Measurements from ENCODE around the gene NRIP3. TPM values are rescaled to one million over a fixed set of nuclear protein-coding genes. Genes with fewer than 3 reads are reported as not detected.

NRIP3 gene
- total RNA-seq, 2 experiments from 2014 or later: not detected

- H3K4me1 ChIP-seq (ENCODE audit: insufficient read depth, low read length, poor library complexity, severe bottlenecking): peaks cover 24% of the 10 kb centered on the region
- BruUV-seq (replicated peaks): no TSS peak
- H2AFZ ChIP-seq (ENCODE audit: low read length): no peak overlapping the region
- H3K9me3 ChIP-seq (ENCODE audit: low read length): no peaks in the 10 kb centered on the region
- peaks cover 42% of the 10 kb centered on the region for H3K79me2 ChIP-seq (ENCODE audit: insufficient read depth, low read depth, low read length)
- ChIA-PET POLR2A (interaction anchor here (0.6 to 1.0 kb wide), 3 partner anchors 182 to 1843 kb away, joined by 3 to 4 read pairs (median 3); no protein-coding TSS in a partner anchor), CTCF (ENCODE audit: unreplicated experiment) (interaction anchor here (0.6 to 0.8 kb wide), 2 partner anchors 350 to 423 kb away, joined by 3 read pairs; partner anchors contain the start of gene IPO7)
- 0 out of 2 replicates have a peak, but pooled peaks cover 6% of the 10 kb centered on the region for H4K20me1 ChIP-seq (ENCODE audit: insufficient read depth, low read length)
- no peak overlapping the region for H3K27ac ChIP-seq (ENCODE audit: low read depth, low read length, poor library complexity, severe bottlenecking)
- H3K36me3 ChIP-seq (ENCODE audit: insufficient read depth, low read length): peaks cover 10% of the 10 kb centered on the region; the same call in 1 of the 2 replicates
- no peak for TF ChIP-seq CTCF (conservative IDR thresholded peaks at IDR 0.05; ENCODE audit: low read length)
- no peak for TF ChIP-seq EZH2phosphoT487 (IDR thresholded peaks at IDR 0.05; ENCODE audit: borderline replicate concordance, low read depth, low read length)
- intact Hi-C loops (cut with micrococcal nuclease; ENCODE audit: unreplicated experiment): no loop called here
- DNase-seq (ENCODE audit: low spot score): no peak
- no peaks in the 10 kb centered on the region for H3K9me2 ChIP-seq (ENCODE audit: insufficient read depth, low read length)
- H3K4me2 ChIP-seq (ENCODE audit: low read length): no peak overlapping the region
- H3K4me3 ChIP-seq (ENCODE audit: low read depth, low read length, poor library complexity, severe bottlenecking): no peak overlapping the region
These were observed 42.4 kb downstream of the NRIP3 start for GRCh38 chr11:8961401-8961800.

GRCh38 chr11:8959546-8960166 lies 44.1 kb downstream of the NRIP3 start:
- H3K4me2 ChIP-seq (ENCODE audit: low read length): no peak overlapping the region
- no peaks in the 10 kb centered on the region for H3K9me3 ChIP-seq (ENCODE audit: low read length)
- no peak for TF ChIP-seq EZH2phosphoT487 (IDR thresholded peaks at IDR 0.05; ENCODE audit: borderline replicate concordance, low read depth, low read length)
- peak; percentile 86 for TF ChIP-seq CTCF (conservative IDR thresholded peaks at IDR 0.05; ENCODE audit: low read length)
- H3K4me3 ChIP-seq (ENCODE audit: low read depth, low read length, poor library complexity, severe bottlenecking): no peak overlapping the region
- DNase-seq (ENCODE audit: low spot score): peak; percentile 73
- CTCF ChIA-PET (ENCODE audit: unreplicated experiment): interaction anchor here (0.6 to 1.9 kb wide), 3 partner anchors 22 to 282 kb away, joined by 3 to 8 read pairs (median 4); no protein-coding TSS in a partner anchor
- H3K9me2 ChIP-seq (ENCODE audit: insufficient read depth, low read length): no peaks in the 10 kb centered on the region
- H3K27ac ChIP-seq (ENCODE audit: low read depth, low read length, poor library complexity, severe bottlenecking): no peak overlapping the region
- POLR2A ChIA-PET: interaction anchor here (0.6 to 1.2 kb wide), 11 partner anchors 10 to 472 kb away, joined by 3 to 7 read pairs (median 4); partner anchors contain the start of gene AKIP1
- intact Hi-C loops (cut with micrococcal nuclease; ENCODE audit: unreplicated experiment): loop anchor here (1.0 kb wide), 1 partner anchor 45 kb away; no protein-coding TSS in a partner anchor
- no peak overlapping the region for H2AFZ ChIP-seq (ENCODE audit: low read length)
- BruUV-seq (replicated peaks): no TSS peak
- H3K4me1 ChIP-seq (ENCODE audit: insufficient read depth, low read length, poor library complexity, severe bottlenecking): peaks cover 17% of the 10 kb centered on the region
- peaks cover 25% of the 10 kb centered on the region for H3K36me3 ChIP-seq (ENCODE audit: insufficient read depth, low read length)
- H4K20me1 ChIP-seq (ENCODE audit: insufficient read depth, low read length): 0 out of 2 replicates have a peak, but pooled peaks cover 6% of the 10 kb centered on the region
- peaks cover 42% of the 10 kb centered on the region for H3K79me2 ChIP-seq (ENCODE audit: insufficient read depth, low read depth, low read length)

DNA sequence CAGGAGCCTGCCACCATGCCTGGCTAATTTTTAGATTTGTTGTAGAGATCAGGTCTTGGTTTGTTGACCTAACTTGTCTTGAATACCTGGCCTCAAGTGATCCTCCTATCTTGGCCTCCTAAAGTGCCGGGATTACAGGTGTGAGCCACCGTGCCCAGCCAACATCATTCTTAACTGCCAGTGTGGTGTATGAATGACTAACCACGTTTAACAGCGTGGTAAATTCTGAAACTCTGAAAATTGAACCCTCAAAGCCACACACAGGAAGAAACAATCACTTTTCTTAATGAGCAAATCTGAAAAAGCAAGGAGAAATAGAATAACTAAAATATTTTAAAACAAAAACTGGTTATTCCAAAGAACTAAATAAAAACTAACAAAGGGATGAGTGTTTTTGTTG lies 46.9 kb downstream of the NRIP3 start:
- H3K9me3 ChIP-seq (ENCODE audit: low read length): no peaks in the 10 kb centered on the region
- no peak overlapping the region for H3K27ac ChIP-seq (ENCODE audit: low read depth, low read length, poor library complexity, severe bottlenecking)
- H2AFZ ChIP-seq (ENCODE audit: low read length): no peak overlapping the region
- TF ChIP-seq EZH2phosphoT487 (IDR thresholded peaks at IDR 0.05; ENCODE audit: borderline replicate concordance, low read depth, low read length) (no peak), CTCF (conservative IDR thresholded peaks at IDR 0.05; ENCODE audit: low read length) (no peak)
- intact Hi-C loops (cut with micrococcal nuclease; ENCODE audit: unreplicated experiment): no loop called here
- no peak for DNase-seq (ENCODE audit: low spot score)
- POLR2A ChIA-PET: interaction anchor here (1.3 kb wide), 1 partner anchor 8 kb away, joined by 3 read pairs; no protein-coding TSS in a partner anchor
- no peak overlapping the region for H3K4me2 ChIP-seq (ENCODE audit: low read length)
- peaks cover 4% of the 10 kb centered on the region for H3K4me1 ChIP-seq (ENCODE audit: insufficient read depth, low read length, poor library complexity, severe bottlenecking)
- CTCF ChIA-PET (ENCODE audit: unreplicated experiment): no interaction called here
- no peaks in the 10 kb centered on the region for H4K20me1 ChIP-seq (ENCODE audit: insufficient read depth, low read length)
- peaks cover 49% of the 10 kb centered on the region for H3K36me3 ChIP-seq (ENCODE audit: insufficient read depth, low read length)
- H3K79me2 ChIP-seq (ENCODE audit: insufficient read depth, low read depth, low read length): peaks cover 22% of the 10 kb centered on the region
- H3K4me3 ChIP-seq (ENCODE audit: low read depth, low read length, poor library complexity, severe bottlenecking): no peak overlapping the region
- no peaks in the 10 kb centered on the region for H3K9me2 ChIP-seq (ENCODE audit: insufficient read depth, low read length)
- BruUV-seq (replicated peaks): no TSS peak
